SK-N-MC (cell line): Measurements from ENCODE around the gene IL6ST.

Experiments used
- EZH2 ChIP-seq: fragments of 200-600 bp; sonication (generic); IDR thresholded peaks from one replicate; pipeline ENCODE4 v1.6.1; 2017; ENCODE audit warnings: antibody characterized with exemption
- POLR2AphosphoS5 ChIP-seq: IDR thresholded peaks from 2 replicates; pipeline ENCODE4 v1.6.1; 2012; ENCODE audit warnings: mild to moderate bottlenecking, low read depth, low read length, borderline replicate concordance

- no peak for TF ChIP-seq POLR2AphosphoS5
- no peak for TF ChIP-seq EZH2
These were observed 10.1 kb upstream of the IL6ST start for GRCh38 chr5:56004874-56005273.
